Choroid plexus epithelial cell (primary cell): ENCODE results near the gene LIPC.
"Not testable (repeated sequence)": the region's sequence is repeated elsewhere in the genome, so short reads cannot be mapped to it uniquely, and the experiment has no call there.

Experiments used
- DNase-seq: peaks from one replicate; pipeline ENCODE4 v3.0.0-alpha.2; 2010; ENCODE audit warnings: low read depth
- H3K4me3 ChIP-seq: 2 replicates; pipeline ENCODE4 v1.5.1; 2011; ENCODE audit warnings: low read depth, mild to moderate bottlenecking, control low read depth, low read length, moderate library complexity
- TF ChIP-seq, protein P1 (sequence below): conservative IDR thresholded peaks from 2 replicates; pipeline ENCODE4 v1.5.1; 2011; ENCODE audit warnings: low read depth, mild to moderate bottlenecking, control low read depth, inconsistent platforms, low read length, moderate library complexity

Gene LIPC

DNA sequence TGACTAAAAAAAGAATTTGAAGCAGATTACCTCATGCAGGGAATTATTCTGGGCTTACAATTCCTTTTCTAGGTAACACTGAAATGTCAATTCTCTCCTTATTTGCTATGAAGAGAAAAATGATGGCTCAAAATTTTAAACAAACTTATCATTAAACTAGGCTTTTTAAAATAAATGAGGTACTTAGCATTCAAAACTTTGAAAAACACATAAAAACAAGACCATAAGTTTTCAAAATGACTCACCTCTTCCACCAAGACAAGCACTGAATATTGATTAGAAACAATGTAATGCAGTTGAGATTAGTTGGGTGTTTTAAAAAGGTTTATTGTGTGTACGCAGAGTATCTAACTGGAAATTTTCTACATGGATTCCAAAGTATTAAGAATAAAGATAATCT, 163.1 kb downstream of the LIPC start:
- no peak overlapping the region for H3K4me3 ChIP-seq
- TF ChIP-seq, protein P1, sequence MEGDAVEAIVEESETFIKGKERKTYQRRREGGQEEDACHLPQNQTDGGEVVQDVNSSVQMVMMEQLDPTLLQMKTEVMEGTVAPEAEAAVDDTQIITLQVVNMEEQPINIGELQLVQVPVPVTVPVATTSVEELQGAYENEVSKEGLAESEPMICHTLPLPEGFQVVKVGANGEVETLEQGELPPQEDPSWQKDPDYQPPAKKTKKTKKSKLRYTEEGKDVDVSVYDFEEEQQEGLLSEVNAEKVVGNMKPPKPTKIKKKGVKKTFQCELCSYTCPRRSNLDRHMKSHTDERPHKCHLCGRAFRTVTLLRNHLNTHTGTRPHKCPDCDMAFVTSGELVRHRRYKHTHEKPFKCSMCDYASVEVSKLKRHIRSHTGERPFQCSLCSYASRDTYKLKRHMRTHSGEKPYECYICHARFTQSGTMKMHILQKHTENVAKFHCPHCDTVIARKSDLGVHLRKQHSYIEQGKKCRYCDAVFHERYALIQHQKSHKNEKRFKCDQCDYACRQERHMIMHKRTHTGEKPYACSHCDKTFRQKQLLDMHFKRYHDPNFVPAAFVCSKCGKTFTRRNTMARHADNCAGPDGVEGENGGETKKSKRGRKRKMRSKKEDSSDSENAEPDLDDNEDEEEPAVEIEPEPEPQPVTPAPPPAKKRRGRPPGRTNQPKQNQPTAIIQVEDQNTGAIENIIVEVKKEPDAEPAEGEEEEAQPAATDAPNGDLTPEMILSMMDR, result no peak
- DNase-seq, result no peak

DNA sequence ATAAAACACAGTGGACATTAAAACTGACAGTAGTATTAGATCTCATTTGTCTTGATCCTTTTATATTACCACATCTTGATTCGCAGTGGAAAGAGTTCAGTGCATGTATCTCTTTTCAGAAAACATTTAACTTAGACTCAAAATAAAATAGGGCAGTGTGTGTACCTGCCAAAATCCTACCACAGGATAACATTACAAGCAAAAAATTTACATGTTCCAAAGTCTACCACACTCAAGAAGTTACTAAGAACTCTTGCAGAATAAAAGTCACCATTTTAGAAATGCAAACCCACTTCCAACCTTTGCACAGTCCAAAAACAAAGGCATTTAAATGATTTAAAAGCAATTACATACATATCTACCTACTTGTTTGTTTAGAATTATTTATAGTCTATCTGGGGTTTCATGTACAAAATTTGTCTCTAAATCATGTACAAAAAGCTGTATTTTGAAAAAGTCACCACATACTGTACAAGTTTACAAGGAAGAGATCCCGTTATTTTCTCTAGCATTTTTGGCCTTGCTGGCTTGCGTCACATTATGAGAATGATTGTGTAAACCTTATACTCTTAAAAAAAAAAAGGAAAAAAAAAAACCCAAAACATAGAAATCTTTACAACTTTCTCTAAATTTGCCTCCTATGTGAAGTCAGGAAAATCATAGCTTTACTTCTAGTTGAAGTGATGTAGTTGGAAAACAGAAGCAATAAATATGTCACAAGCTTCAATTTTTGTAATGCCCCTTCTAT, 163.9 kb downstream of the LIPC start:
- TF ChIP-seq, protein P1, result no peak
- DNase-seq, result no peak

DNA sequence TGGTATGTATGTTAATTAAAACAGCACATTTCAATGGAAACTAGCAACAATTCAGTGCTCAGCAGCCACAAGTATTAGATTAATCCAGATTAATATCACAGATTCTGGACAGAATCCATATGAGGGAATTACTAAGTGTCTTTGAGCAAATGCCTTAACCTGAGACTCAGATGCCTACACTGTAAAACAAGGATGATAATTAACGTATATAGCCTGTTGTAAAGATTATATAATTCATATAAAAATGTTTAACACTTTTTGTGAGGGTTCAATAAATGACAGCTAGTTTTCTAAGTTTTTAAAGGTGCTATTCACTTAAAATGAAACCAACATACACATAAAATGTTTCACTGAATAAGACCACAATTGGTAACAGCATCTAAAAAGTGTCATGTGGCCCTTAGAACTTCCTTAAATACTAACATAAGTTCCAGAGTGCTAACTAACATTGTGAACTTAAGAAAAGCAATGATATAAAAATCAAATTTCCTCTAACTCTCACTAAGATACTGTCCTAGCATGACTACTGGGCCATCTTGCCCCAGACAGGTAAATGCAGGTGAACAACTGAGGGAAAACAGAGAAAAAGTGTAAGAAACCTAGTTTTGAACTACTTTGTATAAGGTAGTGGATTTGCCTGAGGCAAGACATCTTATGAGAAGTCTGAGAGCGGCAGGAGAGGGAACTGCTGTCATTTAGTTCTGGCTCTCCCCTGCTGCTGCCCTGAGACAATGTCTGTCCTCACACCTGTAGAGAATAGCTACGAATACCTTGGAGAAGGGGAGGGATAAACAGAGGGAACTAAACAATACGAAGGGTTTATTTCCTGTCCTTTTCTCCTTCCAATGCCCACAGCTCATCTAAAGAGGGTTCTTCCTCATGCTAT, 166.4 kb downstream of the LIPC start:
- DNase-seq, result no peak
- H3K4me3 ChIP-seq, result no peak overlapping the region
- TF ChIP-seq, protein P1, result no peak

More for the DNA sequence above, 163.9 kb downstream of the LIPC start:
- no peak overlapping the region for H3K4me3 ChIP-seq

DNA sequence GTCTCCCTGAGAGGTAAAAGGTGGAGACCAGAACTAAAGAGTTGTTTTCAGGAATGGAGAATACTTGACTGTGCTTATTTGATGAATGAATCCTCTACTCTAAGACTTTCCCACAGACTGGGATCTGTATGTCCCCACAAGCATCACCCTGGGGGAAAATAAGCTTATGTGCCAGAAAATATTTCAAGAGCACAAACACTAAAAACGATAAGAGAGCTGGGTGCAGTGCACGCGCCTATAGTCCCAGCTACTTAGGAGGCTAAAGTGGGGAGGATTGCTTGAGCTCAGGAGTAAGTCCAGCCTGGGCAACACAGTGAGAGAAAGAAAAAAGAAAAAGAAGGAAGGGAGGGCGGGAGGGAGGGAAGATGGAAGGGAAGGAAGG, 167.0 kb downstream of the LIPC start:
- DNase-seq, result no peak
- TF ChIP-seq, protein P1, result no peak
- no peak overlapping the region for H3K4me3 ChIP-seq

DNA sequence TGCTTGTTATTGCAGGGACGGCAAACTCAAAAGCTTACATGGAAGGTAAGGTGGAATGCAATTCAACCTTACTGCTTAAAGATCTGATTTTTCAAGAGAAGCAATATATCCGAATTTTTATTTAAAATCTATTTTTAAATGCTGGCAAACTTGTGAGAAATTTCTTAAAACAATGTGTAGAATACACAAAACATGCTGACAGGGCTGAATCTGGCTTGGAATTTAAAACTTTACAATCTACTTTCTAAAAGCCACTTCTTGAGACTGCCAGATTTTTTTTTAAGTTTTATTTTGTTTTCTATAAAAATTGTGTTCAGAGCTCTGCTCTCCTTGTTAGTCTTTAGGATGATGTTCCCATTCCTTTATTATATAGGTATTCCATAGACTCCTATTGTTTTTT, 171.0 kb downstream of the LIPC start:
- H3K4me3 ChIP-seq, result no peak overlapping the region
- TF ChIP-seq, protein P1, result no peak
- DNase-seq, result no peak

DNA sequence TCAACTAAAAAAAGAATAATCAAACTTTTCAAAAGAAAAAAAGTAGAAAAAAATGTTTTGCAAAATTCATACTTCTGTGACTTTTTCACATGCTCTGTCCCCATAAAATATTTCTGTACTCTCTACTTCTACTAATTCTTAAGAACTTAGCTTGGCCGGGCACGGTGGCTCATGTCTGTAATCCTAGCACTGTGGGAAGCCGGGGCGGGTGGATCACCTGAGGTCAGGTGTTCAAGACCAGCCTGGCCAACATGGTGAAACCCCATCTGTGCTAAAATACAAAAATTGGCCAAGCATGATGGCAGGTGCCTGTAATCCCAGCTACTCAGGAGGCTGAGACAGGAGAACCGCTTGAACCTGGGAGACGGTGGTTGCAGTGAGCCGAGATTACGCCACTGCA, 172.1 kb downstream of the LIPC start:
- DNase-seq, H3K4me3 ChIP-seq: not testable (repeated sequence)

DNA sequence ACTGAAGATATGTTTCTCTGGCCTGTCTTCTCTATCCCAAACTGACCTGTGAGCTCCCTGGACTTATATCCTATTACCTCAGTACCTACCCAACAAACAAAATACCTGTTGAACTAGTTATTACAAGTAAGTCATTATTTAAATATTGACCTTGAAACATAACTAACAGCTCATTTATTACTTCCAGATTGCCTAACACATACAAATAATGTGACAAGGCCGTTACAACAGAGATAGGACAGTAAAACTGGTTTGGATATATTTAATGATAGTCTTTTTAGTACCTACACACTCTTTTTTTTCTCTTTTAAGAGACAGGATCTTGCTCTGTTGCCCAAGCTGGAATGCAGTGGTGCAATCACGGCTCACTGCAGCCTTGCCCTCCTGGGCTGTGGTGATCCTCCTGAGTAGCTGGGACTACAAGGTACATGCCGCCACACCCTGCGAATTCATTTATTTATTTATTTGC, 172.7 kb downstream of the LIPC start:
- H3K4me3 ChIP-seq, result no peak overlapping the region
- TF ChIP-seq, protein P1, result no peak
- no peak for DNase-seq
